ENCODE results near the gene HOXA11.

Gene HOXA11

GRCh38 chr7:27137640-27138315, 47.3 kb downstream of the HOXA11 start:
- FAIRE-seq (no peak), DNase-seq (ENCODE audit: insufficient read length, low spot score) (no peak)
- TF ChIP-seq POLR2A (IDR thresholded peaks at IDR 0.05; ENCODE audit: low read depth, low read length): no peak

GRCh38 chr7:27134392-27134791, 50.6 kb downstream of the HOXA11 start:
- DNase-seq (ENCODE audit: insufficient read length, low spot score) (no peak), FAIRE-seq (peak; percentile 89)
- TF ChIP-seq POLR2A (IDR thresholded peaks at IDR 0.05; ENCODE audit: low read depth, low read length): no peak

- FAIRE-seq: no peak
- DNase-seq (ENCODE audit: insufficient read length, low spot score): no peak
- TF ChIP-seq POLR2A (IDR thresholded peaks at IDR 0.05; ENCODE audit: low read depth, low read length): no peak
Measured at GRCh38 chr7:27133409-27134231, 51.4 kb downstream of the HOXA11 start.

- FAIRE-seq (no peak), DNase-seq (ENCODE audit: insufficient read length, low spot score) (no peak)
- no peak for TF ChIP-seq POLR2A (IDR thresholded peaks at IDR 0.05; ENCODE audit: low read depth, low read length)
Measured at GRCh38 chr7:27132978-27133377, 52.1 kb downstream of the HOXA11 start.

- DNase-seq (ENCODE audit: insufficient read length, low spot score) (no peak), FAIRE-seq (no peak)
- TF ChIP-seq POLR2A (IDR thresholded peaks at IDR 0.05; ENCODE audit: low read depth, low read length): no peak
Measured at GRCh38 chr7:27132214-27132613, 52.8 kb downstream of the HOXA11 start.

- DNase-seq (ENCODE audit: insufficient read length, low spot score) (no peak), FAIRE-seq (no peak)
- TF ChIP-seq POLR2A (IDR thresholded peaks at IDR 0.05; ENCODE audit: low read depth, low read length): no peak
Measured at GRCh38 chr7:27131390-27131819, 53.6 kb downstream of the HOXA11 start.

All from H54 (cell line).